ENCODE data around the gene CTU2. TPM values are rescaled to one million over a fixed set of nuclear protein-coding genes. Genes with fewer than 3 reads are reported as not detected.

CTU2 gene
- polyA plus RNA-seq, 1 experiment = 16.9 TPM

GRCh38 chr16:88693420-88694177, 12.7 kb upstream of the CTU2 start:
- DNase-seq (ENCODE audit: low read depth) = no peak
- peaks cover 10% of the 10 kb centered on the region for H3K36me3 ChIP-seq (ENCODE audit: control insufficient read depth, insufficient read depth, low read length)
- no peak for TF ChIP-seq CTCF (IDR thresholded peaks at IDR 0.05; ENCODE audit: insufficient read depth, low read depth, low read length)
- H3K4me3 ChIP-seq (ENCODE audit: low read depth, low read length) = no peak overlapping the region
- H3K27me3 ChIP-seq (ENCODE audit: control insufficient read depth, insufficient read depth, low read length) = peaks cover 10% of the 10 kb centered on the region
- ChIA-PET CTCF (no interaction called here), POLR2A (no interaction called here)

GRCh38 chr16:88694221-88695087, 11.8 kb upstream of the CTU2 start:
- DNase-seq (ENCODE audit: low read depth) = no peak
- Histone ChIP-seq H3K36me3 (ENCODE audit: control insufficient read depth, insufficient read depth, low read length) (peaks cover 11% of the 10 kb centered on the region), H3K4me3 (ENCODE audit: low read depth, low read length) (no peak overlapping the region), H3K27me3 (ENCODE audit: control insufficient read depth, insufficient read depth, low read length) (peaks cover 6% of the 10 kb centered on the region)
- TF ChIP-seq CTCF (IDR thresholded peaks at IDR 0.05; ENCODE audit: insufficient read depth, low read depth, low read length) = no peak
- ChIA-PET POLR2A (no interaction called here), CTCF (interaction anchor here (1.3 kb wide), 1 partner anchor 9 kb away, joined by 3 read pairs; no protein-coding TSS in a partner anchor)

DNA sequence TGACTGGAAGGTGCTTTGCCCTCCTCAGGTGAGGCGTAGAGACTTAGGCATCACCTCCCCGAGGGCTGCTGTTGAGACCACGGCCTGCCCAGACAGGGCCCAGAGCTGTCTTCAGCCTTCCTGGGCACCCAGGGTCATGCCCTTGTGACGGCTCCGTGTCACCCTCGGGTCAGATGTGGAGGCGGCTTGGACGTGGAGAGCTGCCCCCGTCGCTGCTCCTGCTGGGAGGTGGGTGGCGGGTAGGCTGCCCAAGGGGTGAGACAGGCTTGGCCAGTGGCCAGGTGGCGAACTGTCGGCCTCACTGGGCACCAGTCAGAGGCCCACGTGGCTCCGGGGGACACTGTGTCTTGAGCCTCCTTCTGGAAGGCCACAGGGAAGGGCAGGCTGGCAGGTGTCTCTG, 11.1 kb upstream of the CTU2 start:
- no peak for DNase-seq (ENCODE audit: low read depth)
- ChIA-PET POLR2A (no interaction called here), CTCF (interaction anchor here (1.3 kb wide), 1 partner anchor 10 kb away, joined by 3 read pairs; no protein-coding TSS in a partner anchor)
- Histone ChIP-seq H3K27me3 (ENCODE audit: control insufficient read depth, insufficient read depth, low read length) (peaks cover 4% of the 10 kb centered on the region; the same call in 1 of the 2 replicates), H3K36me3 (ENCODE audit: control insufficient read depth, insufficient read depth, low read length) (peaks cover 18% of the 10 kb centered on the region), H3K4me3 (ENCODE audit: low read depth, low read length) (no peak overlapping the region)
- TF ChIP-seq CTCF (IDR thresholded peaks at IDR 0.05; ENCODE audit: insufficient read depth, low read depth, low read length) = no peak

DNA sequence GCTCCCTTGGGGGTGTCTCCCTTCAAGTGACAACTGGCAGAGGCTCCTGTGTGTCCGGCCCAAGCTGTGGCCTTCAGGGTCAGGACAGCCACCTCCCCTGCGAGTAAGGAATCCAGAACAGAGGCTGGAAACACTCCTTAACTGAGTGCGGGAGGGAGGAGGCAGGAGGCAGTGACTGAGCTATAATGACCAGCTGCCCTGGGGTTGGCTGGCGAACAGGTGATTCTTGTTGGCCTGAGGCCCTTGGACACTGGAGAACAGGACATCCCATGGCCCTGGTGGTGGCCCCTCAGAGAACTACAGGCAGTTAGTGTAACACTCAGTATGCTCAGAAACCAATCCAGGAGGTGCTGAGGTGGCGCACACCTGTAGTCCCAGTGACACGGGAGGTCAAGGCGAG, 10.6 kb upstream of the CTU2 start:
- TF ChIP-seq CTCF (IDR thresholded peaks at IDR 0.05; ENCODE audit: insufficient read depth, low read depth, low read length) = no peak
- no peak for DNase-seq (ENCODE audit: low read depth)
- ChIA-PET CTCF (interaction anchor here (1.3 to 1.5 kb wide), 2 partner anchors 11 kb away, joined by 3 to 4 read pairs; no protein-coding TSS in a partner anchor), POLR2A (no interaction called here)
- Histone ChIP-seq H3K27me3 (ENCODE audit: control insufficient read depth, insufficient read depth, low read length) (peaks cover 3% of the 10 kb centered on the region; the same call in 1 of the 2 replicates), H3K4me3 (ENCODE audit: low read depth, low read length) (no peak overlapping the region), H3K36me3 (ENCODE audit: control insufficient read depth, insufficient read depth, low read length) (peaks cover 18% of the 10 kb centered on the region)

- POLR2A ChIA-PET = no interaction called here
- CTCF ChIA-PET = interaction anchor here (1.5 kb wide), 1 partner anchor 11 kb away, joined by 4 read pairs; no protein-coding TSS in a partner anchor
- no peak for TF ChIP-seq CTCF (IDR thresholded peaks at IDR 0.05; ENCODE audit: insufficient read depth, low read depth, low read length)
Observed at GRCh38 chr16:88696441-88696840, 9.9 kb upstream of the CTU2 start.

More at GRCh38 chr16:88696441-88696840, 9.9 kb upstream of the CTU2 start:
- H3K27me3 ChIP-seq (ENCODE audit: control insufficient read depth, insufficient read depth, low read length) = no peaks in the 10 kb centered on the region
- H3K4me3 ChIP-seq (ENCODE audit: low read depth, low read length) = no peak overlapping the region
- peaks cover 18% of the 10 kb centered on the region for H3K36me3 ChIP-seq (ENCODE audit: control insufficient read depth, insufficient read depth, low read length)
- DNase-seq (ENCODE audit: low read depth) = no peak

All from BJ (cell line).